ENCODE data around the gene C9orf50.
"Not testable (repeated sequence)": the region's sequence is repeated elsewhere in the genome, so short reads cannot be mapped to it uniquely, and the experiment has no call there.

Gene C9orf50

GRCh38 chr9:129620669-129621295, at the start of gene C9orf50:
TSS of gene C9orf50 (minus strand) at chr9:129621101. CDS start at chr9:129620574, 527 bp downstream.
- no peak for DNase-seq

GRCh38 chr9:129669946-129670345, 49.0 kb upstream of the C9orf50 start:
- no peak for DNase-seq

- DNase-seq = no peak
Observed at GRCh38 chr9:129669141-129669718, 48.3 kb upstream of the C9orf50 start.

GRCh38 chr9:129667850-129668249, 46.9 kb upstream of the C9orf50 start:
- no peak for DNase-seq

GRCh38 chr9:129667378-129667777, 46.5 kb upstream of the C9orf50 start:
- DNase-seq = no peak

GRCh38 chr9:129666575-129666974, 45.7 kb upstream of the C9orf50 start:
- no peak for DNase-seq

GRCh38 chr9:129665814-129666520, 45.1 kb upstream of the C9orf50 start:
- no peak for DNase-seq

- DNase-seq = peak in 1 of 2 experiments; percentile 31
Observed at GRCh38 chr9:129665389-129665775, 44.5 kb upstream of the C9orf50 start, which contains the start of gene PRRX2. TSS of gene PRRX2 (plus strand) at chr9:129665647. CDS start at chr9:129665868, 221 bp downstream.

GRCh38 chr9:129664746-129665388, 44.0 kb upstream of the C9orf50 start:
- DNase-seq = no peak

- not testable (repeated sequence) for DNase-seq
Observed at GRCh38 chr9:129662239-129662638, 41.3 kb upstream of the C9orf50 start.

- DNase-seq = no peak
Observed at GRCh38 chr9:129661029-129661428, 40.1 kb upstream of the C9orf50 start.

- no peak for DNase-seq
Observed at GRCh38 chr9:129656795-129657390, 36.0 kb upstream of the C9orf50 start.

GRCh38 chr9:129655696-129656095, 34.8 kb upstream of the C9orf50 start:
- DNase-seq = no peak

- no peak for DNase-seq
Observed at GRCh38 chr9:129655154-129655553, 34.3 kb upstream of the C9orf50 start.

- no peak for DNase-seq
Observed at GRCh38 chr9:129654554-129655040, 33.7 kb upstream of the C9orf50 start.

GRCh38 chr9:129653823-129654553, 33.1 kb upstream of the C9orf50 start:
- DNase-seq = no peak

GRCh38 chr9:129650680-129651235, 29.9 kb upstream of the C9orf50 start:
- no peak for DNase-seq

GRCh38 chr9:129649726-129650679, 29.1 kb upstream of the C9orf50 start:
- no peak for DNase-seq

GRCh38 chr9:129648764-129649115, 27.8 kb upstream of the C9orf50 start:
- DNase-seq = no peak

- DNase-seq = no peak
Observed at GRCh38 chr9:129648092-129648763, 27.3 kb upstream of the C9orf50 start.
